HepG2 (cell line): Measurements from ENCODE around the gene HK2. TPM values are rescaled to one million over a fixed set of nuclear protein-coding genes. Genes with fewer than 3 reads are reported as not detected.
A peak's percentile ranks its signal among the peaks of the same experiment; 100 is the strongest.

Source experiments
- ATAC-seq: fragments of 200-7000 bp; cut with Tn5 transposase; 3 replicates; pipeline ENCODE4 v1.9.1; 2020; ENCODE audit warnings: mild to moderate bottlenecking, moderate library complexity
- BruUV-seq: library from RNA; stranded (reverse); fragments of 400-500 nt; replicated peaks from 2 replicates; lab custom pipeline; 2021; lab: Mats Ljungman, UMichigan
- CTCF ChIA-PET: fragments of 300-600 bp; formaldehyde crosslinking; extraction: SDS; loops from one replicate; lab custom pipeline; 2021; ENCODE audit warnings: low total read pairs, inconsistent platforms, low intra/inter-chr PET ratio; lab: Yijun Ruan, JAX
- POLR2A ChIA-PET: fragments of 350-600 bp; sonication (Branson Sonifier 250); formaldehyde crosslinking; loops from one replicate; lab custom pipeline; 2020; ENCODE audit warnings: antibody characterized with exemption, inconsistent platforms; lab: Yijun Ruan, JAX
- DNase-seq: peaks from one replicate; pipeline ENCODE4 v3.0.0-alpha.2; 2015; ENCODE audit warnings: low spot score
- FAIRE-seq: peaks from 3 replicates; lab custom pipeline; 2011; peaks lifted over from hg19 to GRCh38; lab: Jason Lieb, UNC
- H2AFZ ChIP-seq: one replicate; pipeline ENCODE4 v1.6.1; 2011; ENCODE audit warnings: low read length, inconsistent platforms
- H3K27ac ChIP-seq: fragments of 300-600 bp; 3 replicates; pipeline ENCODE4 v1.8.0; 2011; ENCODE audit warnings: mixed run types, mild to moderate bottlenecking, mixed read lengths, low read length, inconsistent platforms; ENCODE audit not compliant: insufficient read depth; ENCODE audit errors: extremely low read length
- H3K27me3 ChIP-seq, 2 experiments: fragments of 200-600 bp in 1 of 2; 2 replicates in 1 of 2; 3 replicates in 1 of 2; pipeline versions ENCODE4 v1.6.0 to v1.8.0; 2011; ENCODE audit warnings: low read length in 2 of 2, mild to moderate bottlenecking in 2 of 2, moderate library complexity in 2 of 2, inconsistent platforms in 1 of 2; ENCODE audit not compliant: insufficient read depth in 2 of 2, control insufficient read depth in 1 of 2
- H3K36me3 ChIP-seq, 2 experiments: fragments of 200-600 bp in 1 of 2; replicated peaks in 1 of 2; 2 replicates in 1 of 2; 3 replicates in 1 of 2; pipeline versions ENCODE4 v1.5.1 to v1.8.0; 2011; ENCODE audit warnings: low read length in 2 of 2, inconsistent platforms in 1 of 2; ENCODE audit not compliant: insufficient read depth in 2 of 2, control insufficient read depth in 1 of 2
- H3K4me1 ChIP-seq: 2 replicates; pipeline ENCODE4 v1.5.1; 2012; ENCODE audit warnings: low read length, inconsistent platforms; ENCODE audit not compliant: insufficient read depth
- H3K4me2 ChIP-seq: 2 replicates; pipeline ENCODE4 v1.6.0; 2011; ENCODE audit warnings: low read depth, low read length, inconsistent platforms
- H3K4me3 ChIP-seq, 3 experiments: fragments of 200-600 bp in 1 of 3; sonication (generic), shearing (Covaris generic) in 1 of 3; replicated peaks in 1 of 3; 2 replicates each; pipeline ENCODE4 v1.5.1; 2011 to 2016; ENCODE audit warnings: low read length in 3 of 3, inconsistent platforms in 2 of 3, low read depth in 2 of 3, mild to moderate bottlenecking in 2 of 3, control low read depth in 1 of 3, mixed read lengths in 1 of 3; ENCODE audit not compliant: insufficient read depth in 1 of 3
- H3K79me2 ChIP-seq: one replicate; pipeline ENCODE4 v1.6.1; 2011; ENCODE audit warnings: low read length, inconsistent platforms; ENCODE audit not compliant: insufficient read depth
- H3K9ac ChIP-seq: 2 replicates; pipeline ENCODE4 v1.6.0; 2011; ENCODE audit warnings: mild to moderate bottlenecking, low read depth, low read length, inconsistent platforms; ENCODE audit not compliant: insufficient read depth
- H3K9me3 ChIP-seq: 2 replicates; pipeline ENCODE4 v1.5.1; 2012; ENCODE audit warnings: mild to moderate bottlenecking, low read length
- H4K20me1 ChIP-seq: 2 replicates; pipeline ENCODE4 v1.6.0; 2011; ENCODE audit warnings: inconsistent platforms, mild to moderate bottlenecking, low read length, moderate library complexity; ENCODE audit not compliant: insufficient read depth
- ARHGAP35 ChIP-seq: sonication (generic); formaldehyde crosslinking; IDR thresholded peaks from 2 replicates; pipeline ENCODE4 v1.9.0; 2022; ENCODE audit warnings: mild to moderate bottlenecking, inconsistent platforms, moderate library complexity, missing genetic modification reagents, borderline replicate concordance
- ATM ChIP-seq: fragments of 450-650 bp; IDR thresholded peaks from 2 replicates; pipeline ENCODE4 v1.7.1; 2017; ENCODE audit warnings: mild to moderate bottlenecking, borderline replicate concordance
- HIC2 ChIP-seq: sonication (generic); formaldehyde crosslinking; IDR thresholded peaks from 2 replicates; pipeline ENCODE4 v1.9.0; 2022; ENCODE audit warnings: low read depth, missing genetic modification reagents
- JUNB ChIP-seq: sonication (generic); formaldehyde crosslinking; IDR thresholded peaks from 2 replicates; pipeline ENCODE4 v1.8.0; 2022; ENCODE audit warnings: missing genetic modification reagents, mild to moderate bottlenecking, borderline replicate concordance
- MAFK ChIP-seq, 2 experiments: IDR thresholded peaks in 1 of 2; conservative IDR thresholded peaks in 1 of 2; 2 replicates each; pipeline ENCODE4 v1.6.1; 2011; ENCODE audit warnings: improper control_type of control experiment in 2 of 2, low read length in 2 of 2
- NBN ChIP-seq: fragments of 450-650 bp; conservative IDR thresholded peaks from 2 replicates; pipeline ENCODE4 v1.6.1; 2017
- NR0B2 ChIP-seq: sonication (generic); formaldehyde crosslinking; IDR thresholded peaks from 2 replicates; pipeline ENCODE4 v1.4.0; 2020; ENCODE audit warnings: mild to moderate bottlenecking, missing genetic modification reagents
- NRL ChIP-seq: sonication (generic); formaldehyde crosslinking; IDR thresholded peaks from 2 replicates; pipeline ENCODE4 v1.5.0; 2020; ENCODE audit warnings: missing genetic modification reagents, mild to moderate bottlenecking, moderate library complexity, borderline replicate concordance
- PBX2 ChIP-seq: IDR thresholded peaks from 2 replicates; pipeline ENCODE4 v1.6.1; 2016; ENCODE audit warnings: control low read depth
- SMAD3 ChIP-seq: sonication (generic); formaldehyde crosslinking; IDR thresholded peaks from 2 replicates; pipeline ENCODE4 v1.4.0; 2020; ENCODE audit warnings: missing genetic modification reagents
- TERF1 ChIP-seq: sonication (generic); formaldehyde crosslinking; IDR thresholded peaks from 2 replicates; pipeline ENCODE4 v1.8.0; 2022; ENCODE audit warnings: mild to moderate bottlenecking, missing genetic modification reagents, moderate library complexity
- ZNF10 ChIP-seq: sonication (generic); formaldehyde crosslinking; IDR thresholded peaks from 2 replicates; pipeline ENCODE4 v1.4.0; 2020; ENCODE audit warnings: mild to moderate bottlenecking, low read depth, missing genetic modification reagents, borderline replicate concordance
- ZNF124 ChIP-seq: sonication (generic); formaldehyde crosslinking; IDR thresholded peaks from 2 replicates; pipeline ENCODE4 v1.4.0; 2020; ENCODE audit warnings: missing genetic modification reagents
- ZNF234 ChIP-seq: sonication (generic); formaldehyde crosslinking; conservative IDR thresholded peaks from 2 replicates; pipeline ENCODE4 v1.5.1; 2020; ENCODE audit warnings: mild to moderate bottlenecking, missing genetic modification reagents
- ZNF30 ChIP-seq: sonication (generic); formaldehyde crosslinking; IDR thresholded peaks from 2 replicates; pipeline ENCODE4 v1.5.0; 2020; ENCODE audit warnings: mild to moderate bottlenecking, missing genetic modification reagents
- ZNF343 ChIP-seq: sonication (generic); formaldehyde crosslinking; IDR thresholded peaks from 2 replicates; pipeline ENCODE4 v1.4.0; 2020; ENCODE audit warnings: mild to moderate bottlenecking, missing genetic modification reagents
- ZNF629 ChIP-seq: sonication (generic); formaldehyde crosslinking; conservative IDR thresholded peaks from 2 replicates; pipeline ENCODE4 v1.5.0; 2020; ENCODE audit warnings: missing genetic modification reagents
- ZNF703 ChIP-seq: sonication (generic); formaldehyde crosslinking; IDR thresholded peaks from 2 replicates; pipeline ENCODE4 v1.5.1; 2020; ENCODE audit warnings: missing genetic modification reagents, mild to moderate bottlenecking, moderate library complexity, borderline replicate concordance
- whole genome bisulfite sequencing: methylation state at CpG from one replicate; pipeline ENCODE4 v1.1.6; 2017; ENCODE audit warnings: low lambda C conversion rate; 5-methylcytosine and 5-hydroxymethylcytosine counted together
- in situ Hi-C: cut with HindIII; loops from 2 replicates; pipeline ENCODE4 v1.10.0; 2017; ENCODE audit warnings: low pct_unique_long_range_greater_than_20kb; ENCODE audit not compliant: extremely low pct_ligation_motif_present
- intact Hi-C: fragments of 100-400 bp; cut with micrococcal nuclease; formaldehyde crosslinking; loops from one replicate; pipeline ENCODE4 v1.10.0; 2022; ENCODE audit not compliant: unreplicated experiment
- polyA plus RNA-seq, 8 experiments: library from polyadenylated mRNA; depleted of rRNA in 3 of 8; stranded (reverse) in 7 of 8; unstranded in 1 of 8; fragments of >200 nt; fragmentation: Illumina TruSeq in 4 of 8; extraction: Trizol in 4 of 8; gene quantifications; 2 replicates each; pipeline versions ENCODE4 v1.2.1 to v1.2.3, GENCODE V29; 2011 to 2016; ENCODE audit warnings: low read depth in 4 of 8, missing spikeins in 1 of 8, mixed read lengths in 1 of 8; ENCODE audit not compliant: insufficient read depth in 1 of 8
- total RNA-seq, 5 experiments: library from RNA; depleted of rRNA; stranded (reverse); fragments of >200 nt; fragmentation: Illumina TruSeq; extraction: Trizol; gene quantifications; 2 replicates each; pipeline ENCODE4 v1.2.3, GENCODE V29; 2016; ENCODE audit warnings: low read depth in 1 of 5

The HK2 gene
- total and polyA plus RNA-seq, 2 of the 13 experiments (the other 11 are each of a cell fraction or from before 2014, with no cell fraction given), result 13.2 to 101 TPM

GRCh38 chr2:74815941-74816340 is 18.0 kb upstream of the HK2 start:
- POLR2A ChIA-PET, result interaction anchor here (0.7 to 2.6 kb wide), 6 partner anchors 9 to 68 kb away, joined by 3 to 30 read pairs (median 3); partner anchors contain the start of gene HK2
- Histone ChIP-seq H3K27me3 (0 out of 5 replicates have a peak, but pooled peaks cover 0 to 6% of the 10 kb centered on the region in 2 experiments), H3K4me2 (peak overlapping the region; percentile 87), H3K27ac (no peak overlapping the region), H3K4me1 (peaks cover 84% of the 10 kb centered on the region), H2AFZ (no peak overlapping the region), H4K20me1 (no peaks in the 10 kb centered on the region), H3K79me2 (no peaks in the 10 kb centered on the region), H3K9me3 (no peaks in the 10 kb centered on the region), H3K9ac (peak overlapping the region; percentile 1; the same call in 1 of the 2 replicates), H3K4me3 (peak overlapping the region in 1 of 3 experiments; percentile 61; a peak in 1 of 6 replicates), H3K36me3 (no peaks in the 10 kb centered on the region)
- DNase-seq, result no peak
- CTCF ChIA-PET, result no interaction called here
- intact Hi-C loops, result loop anchor here (2.0 kb wide), 1 partner anchor 51 kb away; no protein-coding TSS in a partner anchor
- 93% methylated on average over 1 of the region's 1 CpG for WGBS
- no TSS peak for BruUV-seq
- ATAC-seq, result peak; percentile 3; the same call in 2 of the 3 replicates
- in situ Hi-C loops, result no loop called here
- FAIRE-seq, result no peak
- TF ChIP-seq PBX2 (CRISPR knock-in tag), result no peak
- TF ChIP-seq HIC2 (CRISPR knock-in tag), result 0 out of 2 replicates have a peak, but pooled peaks have one; percentile 9
- TF ChIP-seq ATM, result no peak
- TF ChIP-seq NRL (CRISPR knock-in tag), result no peak
- TF ChIP-seq ZNF124, result no peak
- TF ChIP-seq ZNF234 (CRISPR knock-in tag), result no peak
- no peak for TF ChIP-seq SMAD3 (CRISPR knock-in tag)
- peak; percentile 38; the same call in 1 of the 2 replicates for TF ChIP-seq ARHGAP35 (CRISPR knock-in tag)
- TF ChIP-seq NBN, result no peak
- TF ChIP-seq ZNF10 (CRISPR knock-in tag), result no peak
- no peak for TF ChIP-seq TERF1 (CRISPR knock-in tag)
- TF ChIP-seq NR0B2, result no peak
- TF ChIP-seq JUNB (CRISPR knock-in tag), result no peak
- no peak for TF ChIP-seq ZNF629 (CRISPR knock-in tag)
- no peak for TF ChIP-seq MAFK (conservative IDR thresholded peaks at IDR 0.05 in 1 of 2, IDR thresholded peaks at IDR 0.05 in 1 of 2; ENCODE audit: low read length in 2 of 2)
- no peak for TF ChIP-seq ZNF703 (CRISPR knock-in tag)
- no peak for TF ChIP-seq ZNF343 (CRISPR knock-in tag)
- TF ChIP-seq ZNF30 (CRISPR knock-in tag), result no peak
